Measurements from ENCODE around the gene VAV2. TPM values are rescaled to one million over a fixed set of nuclear protein-coding genes. Genes with fewer than 3 reads are reported as not detected.

Gene VAV2
- total RNA-seq, 1 donor from 2014 or later = 8.3 TPM

GRCh38 chr9:133946840-133947486, 45.2 kb downstream of the VAV2 start:
- Histone ChIP-seq H3K27ac (no peak overlapping the region), H3K4me3 (no peak overlapping the region), H3K4me1 (peaks cover 17% of the 10 kb centered on the region), H3K9me3 (no peaks in the 10 kb centered on the region), H3K27me3 (no peaks in the 10 kb centered on the region), H3K36me3 (no peaks in the 10 kb centered on the region)
- intact Hi-C loops (cut with DNase I) = no loop called here
- TF ChIP-seq POLR2AphosphoS5 (IDR thresholded peaks at IDR 0.05; ENCODE audit: insufficient read depth in 1 of 2, low read depth in 1 of 2) (no peak), CTCF (IDR thresholded peaks at IDR 0.05) (no peak), POLR2A (IDR thresholded peaks at IDR 0.05) (no peak)
- DNase-seq (ENCODE audit: extremely low spot score in 2 of 2) = no peak

- DNase-seq (ENCODE audit: extremely low spot score in 2 of 2) = no peak
- TF ChIP-seq CTCF (IDR thresholded peaks at IDR 0.05) = no peak
- TF ChIP-seq POLR2AphosphoS5 (IDR thresholded peaks at IDR 0.05; ENCODE audit: insufficient read depth in 1 of 2, low read depth in 1 of 2) = no peak
- no peak for TF ChIP-seq POLR2A (IDR thresholded peaks at IDR 0.05)
- no peak overlapping the region for H3K4me3 ChIP-seq
- H3K27me3 ChIP-seq = no peaks in the 10 kb centered on the region
- no peak overlapping the region for H3K27ac ChIP-seq
- no peaks in the 10 kb centered on the region for H3K36me3 ChIP-seq
- no peaks in the 10 kb centered on the region for H3K9me3 ChIP-seq
- intact Hi-C loops (cut with DNase I) = no loop called here
- peaks cover 17% of the 10 kb centered on the region for H3K4me1 ChIP-seq
Observed at GRCh38 chr9:133945977-133946753, 46.0 kb downstream of the VAV2 start.

GRCh38 chr9:133945314-133945975, 46.7 kb downstream of the VAV2 start:
- Histone ChIP-seq H3K9me3 (no peaks in the 10 kb centered on the region), H3K4me1 (peaks cover 17% of the 10 kb centered on the region), H3K27ac (no peak overlapping the region), H3K36me3 (no peaks in the 10 kb centered on the region), H3K27me3 (no peaks in the 10 kb centered on the region), H3K4me3 (no peak overlapping the region)
- no peak for TF ChIP-seq CTCF (IDR thresholded peaks at IDR 0.05)
- TF ChIP-seq POLR2A (IDR thresholded peaks at IDR 0.05) = no peak
- no peak for TF ChIP-seq POLR2AphosphoS5 (IDR thresholded peaks at IDR 0.05; ENCODE audit: insufficient read depth in 1 of 2, low read depth in 1 of 2)
- intact Hi-C loops (cut with DNase I) = no loop called here
- DNase-seq (ENCODE audit: extremely low spot score in 2 of 2) = no peak

- intact Hi-C loops (cut with DNase I) = no loop called here
- Histone ChIP-seq H3K9me3 (no peaks in the 10 kb centered on the region), H3K27ac (no peak overlapping the region), H3K36me3 (no peaks in the 10 kb centered on the region), H3K4me1 (peaks cover 17% of the 10 kb centered on the region), H3K27me3 (no peaks in the 10 kb centered on the region), H3K4me3 (no peak overlapping the region)
- TF ChIP-seq POLR2AphosphoS5 (IDR thresholded peaks at IDR 0.05; ENCODE audit: insufficient read depth in 1 of 2, low read depth in 1 of 2) (peak; percentile 43 to 51), CTCF (IDR thresholded peaks at IDR 0.05) (no peak), POLR2A (IDR thresholded peaks at IDR 0.05) (no peak)
- no peak for DNase-seq (ENCODE audit: extremely low spot score in 2 of 2)
Observed at GRCh38 chr9:133944746-133945135, 47.4 kb downstream of the VAV2 start.
